Chondrocyte (in vitro differentiated cells): ENCODE results near the gene SLC6A13. TPM values are rescaled to one million over a fixed set of nuclear protein-coding genes. Genes with fewer than 3 reads are reported as not detected.

Experiments used
- DNase-seq: peaks from one replicate; pipeline ENCODE4 v3.0.0; 2021; ENCODE audit warnings: mixed read lengths, low spot score
- H3K27ac Mint-ChIP-seq: one replicate; pipeline ENCODE4 v1.8.0; 2021; ENCODE audit warnings: mild to moderate bottlenecking, moderate library complexity, mixed read lengths; ENCODE audit not compliant: unreplicated experiment
- H3K27me3 Mint-ChIP-seq: 2 replicates; pipeline ENCODE4 v1.8.0; 2021; ENCODE audit warnings: low read depth, mixed read lengths
- H3K36me3 Mint-ChIP-seq: 2 replicates; pipeline ENCODE4 v1.8.0; 2021; ENCODE audit warnings: low read depth, mixed read lengths
- H3K4me1 Mint-ChIP-seq: 2 replicates; pipeline ENCODE4 v1.8.0; 2021; ENCODE audit warnings: low read depth, mild to moderate bottlenecking, mixed read lengths
- H3K4me3 Mint-ChIP-seq: one replicate; pipeline ENCODE4 v1.8.0; 2021; ENCODE audit warnings: mild to moderate bottlenecking, moderate library complexity, mixed read lengths; ENCODE audit not compliant: unreplicated experiment
- H3K9me3 Mint-ChIP-seq: 2 replicates; pipeline ENCODE4 v1.8.0; 2021; ENCODE audit warnings: low read depth, mixed read lengths
- CTCF ChIP-seq: fragments of 200-600 bp; sonication (generic); IDR thresholded peaks from 2 replicates; pipeline ENCODE4 v1.5.0; 2021; ENCODE audit warnings: antibody characterized with exemption, mild to moderate bottlenecking, moderate library complexity
- total RNA-seq: library from RNA; stranded (reverse); gene quantifications from 3 replicates; pipeline ENCODE4 v1.2.1, GENCODE V29; 2021

Gene SLC6A13
- total RNA-seq, 1 donor from 2014 or later = 0.37 TPM

GRCh38 chr12:247271-247670, 15.4 kb downstream of the SLC6A13 start:
- Mint-ChIP-seq H3K36me3 (peaks cover 4% of the 10 kb centered on the region), H3K4me1 (no peaks in the 10 kb centered on the region), H3K27me3 (peaks cover 32% of the 10 kb centered on the region), H3K4me3 (no peak overlapping the region), H3K27ac (no peak overlapping the region), H3K9me3 (peaks cover 18% of the 10 kb centered on the region)
- no peak for TF ChIP-seq CTCF
- no peak for DNase-seq

DNA sequence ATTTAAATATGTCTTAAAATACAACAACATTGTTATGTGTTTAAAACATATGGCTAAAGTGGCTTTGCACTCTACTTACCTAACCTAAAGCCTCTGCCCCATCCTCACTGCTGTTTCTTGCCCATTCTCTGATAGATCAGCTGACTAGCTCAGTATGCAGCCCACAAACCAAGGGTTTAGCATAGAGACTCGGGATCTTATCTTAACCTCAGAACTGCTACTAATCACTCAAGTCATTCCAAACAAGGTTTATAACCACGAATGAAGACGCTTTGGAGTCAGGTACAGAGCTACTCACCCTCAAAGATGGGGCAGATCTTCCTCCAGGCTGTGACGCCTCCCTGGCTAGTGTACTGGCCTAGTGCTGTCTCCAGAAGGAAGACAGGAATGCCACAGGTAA, 19.3 kb downstream of the SLC6A13 start:
- Mint-ChIP-seq H3K36me3 (peaks cover 4% of the 10 kb centered on the region), H3K9me3 (peaks cover 18% of the 10 kb centered on the region), H3K4me1 (no peaks in the 10 kb centered on the region), H3K4me3 (no peak overlapping the region), H3K27ac (no peak overlapping the region), H3K27me3 (peaks cover 28% of the 10 kb centered on the region)
- DNase-seq = no peak
- TF ChIP-seq CTCF = no peak

DNA sequence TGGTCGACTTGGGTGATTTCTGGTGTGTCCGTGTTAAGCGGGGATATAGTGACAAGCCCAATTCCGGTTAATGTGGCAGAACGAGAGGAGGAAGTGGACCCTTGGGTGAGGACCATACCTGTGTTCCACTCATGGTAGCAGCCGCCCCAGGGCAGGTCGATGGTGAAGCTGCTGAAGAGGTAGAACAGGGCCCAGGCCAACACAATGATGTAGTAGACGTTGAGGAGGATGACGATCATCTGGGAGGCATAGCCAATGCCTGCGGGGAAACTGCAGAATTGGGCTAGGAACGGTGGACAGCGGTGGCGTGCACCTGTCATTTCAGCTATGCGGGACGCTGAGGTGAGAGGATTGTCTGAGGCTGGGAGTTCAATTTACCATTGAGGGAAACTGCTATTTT, 20.1 kb downstream of the SLC6A13 start:
- TF ChIP-seq CTCF = no peak
- Mint-ChIP-seq H3K27ac (no peak overlapping the region), H3K36me3 (peaks cover 4% of the 10 kb centered on the region), H3K9me3 (peaks cover 12% of the 10 kb centered on the region), H3K27me3 (peaks cover 23% of the 10 kb centered on the region), H3K4me1 (no peaks in the 10 kb centered on the region), H3K4me3 (no peak overlapping the region)
- DNase-seq = no peak

- H3K27ac Mint-ChIP-seq = no peak overlapping the region
- no peaks in the 10 kb centered on the region for H3K4me1 Mint-ChIP-seq
- no peak for DNase-seq
- no peaks in the 10 kb centered on the region for H3K36me3 Mint-ChIP-seq
- no peak for TF ChIP-seq CTCF
- H3K27me3 Mint-ChIP-seq = peaks cover 23% of the 10 kb centered on the region
- peaks cover 6% of the 10 kb centered on the region for H3K9me3 Mint-ChIP-seq
- no peak overlapping the region for H3K4me3 Mint-ChIP-seq
Observed at GRCh38 chr12:241266-241665, 21.4 kb downstream of the SLC6A13 start.

GRCh38 chr12:240566-240965, 22.1 kb downstream of the SLC6A13 start:
- no peak overlapping the region for H3K27ac Mint-ChIP-seq
- no peak overlapping the region for H3K4me3 Mint-ChIP-seq
- H3K9me3 Mint-ChIP-seq = peaks cover 13% of the 10 kb centered on the region
- TF ChIP-seq CTCF = no peak
- H3K36me3 Mint-ChIP-seq = peaks cover 5% of the 10 kb centered on the region
- peaks cover 23% of the 10 kb centered on the region for H3K27me3 Mint-ChIP-seq
- no peaks in the 10 kb centered on the region for H3K4me1 Mint-ChIP-seq
- no peak for DNase-seq
